HG03139 (cell line): ENCODE results near the gene LSAMP.
"Not testable (repeated sequence)": the region's sequence is repeated elsewhere in the genome, so short reads cannot be mapped to it uniquely, and the experiment has no call there.

Source experiments
- ATAC-seq: cut with Tn5 transposase; IDR thresholded peaks from one replicate; pipeline ENCODE4 v1.9.1; 2021; ENCODE audit not compliant: unreplicated experiment

Gene LSAMP

GRCh38 chr3:115857518-115858136 lies 587.7 kb downstream of the LSAMP start:
- ATAC-seq: no peak

- ATAC-seq: no peak
These were observed 589.4 kb downstream of the LSAMP start for GRCh38 chr3:115855911-115856310.

- ATAC-seq: no peak
These were observed 592.2 kb downstream of the LSAMP start for GRCh38 chr3:115853104-115853503.

GRCh38 chr3:115852278-115852677 lies 593.0 kb downstream of the LSAMP start:
- no peak for ATAC-seq

- no peak for ATAC-seq
These were observed 593.7 kb downstream of the LSAMP start for GRCh38 chr3:115851571-115851970.

GRCh38 chr3:115848641-115849040 lies 596.6 kb downstream of the LSAMP start:
- no peak for ATAC-seq

- ATAC-seq: no peak
These were observed 599.3 kb downstream of the LSAMP start for GRCh38 chr3:115845986-115846385.

- not testable (repeated sequence) for ATAC-seq
These were observed 600.6 kb downstream of the LSAMP start for GRCh38 chr3:115844729-115845128.

- no peak for ATAC-seq
These were observed 602.1 kb downstream of the LSAMP start for GRCh38 chr3:115843206-115843605.

- ATAC-seq: no peak
These were observed 606.0 kb downstream of the LSAMP start for GRCh38 chr3:115839246-115839645.

- no peak for ATAC-seq
These were observed 606.5 kb downstream of the LSAMP start for GRCh38 chr3:115838786-115839185.

GRCh38 chr3:115836944-115837343 lies 608.3 kb downstream of the LSAMP start:
- no peak for ATAC-seq

- ATAC-seq: no peak
These were observed 609.3 kb downstream of the LSAMP start for GRCh38 chr3:115835946-115836345.

- no peak for ATAC-seq
These were observed 611.2 kb downstream of the LSAMP start for GRCh38 chr3:115834068-115834467.

- ATAC-seq: no peak
These were observed 612.2 kb downstream of the LSAMP start for GRCh38 chr3:115833074-115833473.

GRCh38 chr3:115832265-115832664 lies 613.0 kb downstream of the LSAMP start:
- no peak for ATAC-seq

GRCh38 chr3:115831864-115832263 lies 613.4 kb downstream of the LSAMP start:
- ATAC-seq: no peak

- ATAC-seq: no peak
These were observed 614.4 kb downstream of the LSAMP start for GRCh38 chr3:115830764-115831395.

GRCh38 chr3:115828401-115828800 lies 616.9 kb downstream of the LSAMP start:
- no peak for ATAC-seq

GRCh38 chr3:115827495-115827894 lies 617.8 kb downstream of the LSAMP start:
- no peak for ATAC-seq

GRCh38 chr3:115825046-115825445 lies 620.2 kb downstream of the LSAMP start:
- ATAC-seq: no peak

- ATAC-seq: no peak
These were observed 622.2 kb downstream of the LSAMP start for GRCh38 chr3:115823083-115823482.

GRCh38 chr3:115822579-115822978 lies 622.7 kb downstream of the LSAMP start:
- no peak for ATAC-seq
